Measurements from ENCODE around the gene HAND2. TPM values are rescaled to one million over a fixed set of nuclear protein-coding genes. Genes with fewer than 3 reads are reported as not detected.
A peak's percentile ranks its signal among the peaks of the same experiment; 100 is the strongest.

The HAND2 gene
- total and polyA plus RNA-seq, 2 of the 13 experiments (the other 11 are each of a cell fraction or from before 2014, with no cell fraction given), result not detected

- TF ChIP-seq MLXIP (CRISPR knock-in tag; IDR thresholded peaks at IDR 0.05; ENCODE audit: borderline replicate concordance) (no peak), HNF1B (CRISPR knock-in tag; IDR thresholded peaks at IDR 0.05) (0 out of 2 replicates have a peak, but pooled peaks have one; percentile 37), ZNF17 (CRISPR knock-in tag; IDR thresholded peaks at IDR 0.05) (no peak), STAT5B (CRISPR knock-in tag; IDR thresholded peaks at IDR 0.05) (no peak), AGO1 (IDR thresholded peaks at IDR 0.05; ENCODE audit: low read depth, low read length, poor library complexity, severe bottlenecking) (no peak), ZNF775 (CRISPR knock-in tag; IDR thresholded peaks at IDR 0.05; ENCODE audit: borderline replicate concordance) (no peak), TIGD3 (CRISPR knock-in tag; IDR thresholded peaks at IDR 0.05; ENCODE audit: borderline replicate concordance) (no peak), ZNF678 (CRISPR knock-in tag; IDR thresholded peaks at IDR 0.05) (no peak), RNF219 (CRISPR knock-in tag; IDR thresholded peaks at IDR 0.05) (no peak), FOSL2 (CRISPR knock-in tag; IDR thresholded peaks at IDR 0.05) (peak; percentile 95), GZF1 (CRISPR knock-in tag; IDR thresholded peaks at IDR 0.05) (no peak), RELA (CRISPR knock-in tag; IDR thresholded peaks at IDR 0.05) (no peak), PAXIP1 (CRISPR knock-in tag; conservative IDR thresholded peaks at IDR 0.05) (peak; percentile 65), ZMAT3 (CRISPR knock-in tag; conservative IDR thresholded peaks at IDR 0.05) (no peak), MXI1 (IDR thresholded peaks at IDR 0.05; ENCODE audit: borderline replicate concordance, low read depth, low read length) (no peak), ZNF7 (CRISPR knock-in tag; IDR thresholded peaks at IDR 0.05) (no peak), ZNF747 (CRISPR knock-in tag; IDR thresholded peaks at IDR 0.05; ENCODE audit: borderline replicate concordance) (no peak), STAG1 (CRISPR knock-in tag; IDR thresholded peaks at IDR 0.05) (no peak)
Measured at GRCh38 chr4:173490817-173491528, 39.1 kb downstream of the HAND2 start (continued).
